Measurements from ENCODE around the gene MYO16. TPM values are rescaled to one million over a fixed set of nuclear protein-coding genes. Genes with fewer than 3 reads are reported as not detected.
A peak's percentile ranks its signal among the peaks of the same experiment; 100 is the strongest.

MYO16 gene
- total and polyA plus RNA-seq, 9 donors: 12.1 to 29.7 (median 16.4) TPM

- 40% methylated on average over 1 of the region's 7 CpGs for WGBS (ENCODE audit: insufficient coverage)
- no peak overlapping the region for H3K27ac ChIP-seq (ENCODE audit: low read length)
- DNase-seq: peak; percentile 63
- no peak overlapping the region for H3K4me3 ChIP-seq (ENCODE audit: low read length)
- no peaks in the 10 kb centered on the region for H3K4me1 ChIP-seq (ENCODE audit: control insufficient read depth, insufficient read depth, low read length)
- no peaks in the 10 kb centered on the region for H3K27me3 ChIP-seq (ENCODE audit: control insufficient read depth, insufficient read depth, low read length)
- no peaks in the 10 kb centered on the region for H3K9me3 ChIP-seq (replicated peaks; ENCODE audit: control insufficient read depth, low read depth, low read length)
- H3K36me3 ChIP-seq (ENCODE audit: control insufficient read depth, insufficient read depth, low read length): no peaks in the 10 kb centered on the region
These were observed 406.8 kb downstream of the MYO16 start for GRCh38 chr13:109036078-109036780.

GRCh38 chr13:109043636-109044035, 414.2 kb downstream of the MYO16 start:
- no peak overlapping the region for H3K4me3 ChIP-seq (ENCODE audit: low read length)
- no peaks in the 10 kb centered on the region for H3K27me3 ChIP-seq (ENCODE audit: control insufficient read depth, insufficient read depth, low read length)
- H3K27ac ChIP-seq (ENCODE audit: low read length): no peak overlapping the region
- no peaks in the 10 kb centered on the region for H3K9me3 ChIP-seq (replicated peaks; ENCODE audit: control insufficient read depth, low read depth, low read length)
- no peaks in the 10 kb centered on the region for H3K36me3 ChIP-seq (ENCODE audit: control insufficient read depth, insufficient read depth, low read length)
- 89% methylated on average over 3 of the region's 3 CpGs for WGBS (ENCODE audit: insufficient coverage)
- H3K4me1 ChIP-seq (ENCODE audit: control insufficient read depth, insufficient read depth, low read length): no peaks in the 10 kb centered on the region
- DNase-seq: no peak

GRCh38 chr13:109055850-109056249, 426.4 kb downstream of the MYO16 start:
- Histone ChIP-seq H3K27me3 (ENCODE audit: control insufficient read depth, insufficient read depth, low read length) (no peaks in the 10 kb centered on the region), H3K4me3 (ENCODE audit: low read length) (no peak overlapping the region), H3K4me1 (ENCODE audit: control insufficient read depth, insufficient read depth, low read length) (no peaks in the 10 kb centered on the region), H3K36me3 (ENCODE audit: control insufficient read depth, insufficient read depth, low read length) (no peaks in the 10 kb centered on the region), H3K27ac (ENCODE audit: low read length) (no peak overlapping the region), H3K9me3 (replicated peaks; ENCODE audit: control insufficient read depth, low read depth, low read length) (no peaks in the 10 kb centered on the region)
- no peak for DNase-seq

GRCh38 chr13:109058087-109058486, 428.7 kb downstream of the MYO16 start:
- Histone ChIP-seq H3K9me3 (replicated peaks; ENCODE audit: control insufficient read depth, low read depth, low read length) (no peaks in the 10 kb centered on the region), H3K4me1 (ENCODE audit: control insufficient read depth, insufficient read depth, low read length) (no peaks in the 10 kb centered on the region), H3K27ac (ENCODE audit: low read length) (no peak overlapping the region), H3K36me3 (ENCODE audit: control insufficient read depth, insufficient read depth, low read length) (no peaks in the 10 kb centered on the region), H3K27me3 (ENCODE audit: control insufficient read depth, insufficient read depth, low read length) (no peaks in the 10 kb centered on the region), H3K4me3 (ENCODE audit: low read length) (no peak overlapping the region)
- no peak for DNase-seq
- 100% methylated on average over 1 of the region's 5 CpGs for WGBS (ENCODE audit: insufficient coverage)

- H3K36me3 ChIP-seq (ENCODE audit: control insufficient read depth, insufficient read depth, low read length): no peaks in the 10 kb centered on the region
- no peak for DNase-seq
- H3K4me1 ChIP-seq (ENCODE audit: control insufficient read depth, insufficient read depth, low read length): no peaks in the 10 kb centered on the region
- no peaks in the 10 kb centered on the region for H3K27me3 ChIP-seq (ENCODE audit: control insufficient read depth, insufficient read depth, low read length)
- no CpG with 5 or more reads among the region's 3 CpGs for whole genome bisulfite sequencing (ENCODE audit: insufficient coverage)
- H3K27ac ChIP-seq (ENCODE audit: low read length): no peak overlapping the region
- H3K9me3 ChIP-seq (replicated peaks; ENCODE audit: control insufficient read depth, low read depth, low read length): peaks cover 4% of the 10 kb centered on the region
- no peak overlapping the region for H3K4me3 ChIP-seq (ENCODE audit: low read length)
These were observed 443.1 kb downstream of the MYO16 start for GRCh38 chr13:109072505-109072904.

GRCh38 chr13:109074436-109074835, 445.0 kb downstream of the MYO16 start:
- 80% methylated on average over 3 of the region's 6 CpGs for WGBS (ENCODE audit: insufficient coverage)
- Histone ChIP-seq H3K4me1 (ENCODE audit: control insufficient read depth, insufficient read depth, low read length) (no peaks in the 10 kb centered on the region), H3K9me3 (replicated peaks; ENCODE audit: control insufficient read depth, low read depth, low read length) (no peaks in the 10 kb centered on the region), H3K36me3 (ENCODE audit: control insufficient read depth, insufficient read depth, low read length) (no peaks in the 10 kb centered on the region), H3K4me3 (ENCODE audit: low read length) (no peak overlapping the region), H3K27me3 (ENCODE audit: control insufficient read depth, insufficient read depth, low read length) (no peaks in the 10 kb centered on the region), H3K27ac (ENCODE audit: low read length) (no peak overlapping the region)
- no peak for DNase-seq

- WGBS (ENCODE audit: insufficient coverage): 100% methylated on average over 1 of the region's 3 CpGs
- no peak for DNase-seq
- no peaks in the 10 kb centered on the region for H3K36me3 ChIP-seq (ENCODE audit: control insufficient read depth, insufficient read depth, low read length)
- no peak overlapping the region for H3K27ac ChIP-seq (ENCODE audit: low read length)
- no peak overlapping the region for H3K4me3 ChIP-seq (ENCODE audit: low read length)
- no peaks in the 10 kb centered on the region for H3K4me1 ChIP-seq (ENCODE audit: control insufficient read depth, insufficient read depth, low read length)
- no peaks in the 10 kb centered on the region for H3K9me3 ChIP-seq (replicated peaks; ENCODE audit: control insufficient read depth, low read depth, low read length)
- no peaks in the 10 kb centered on the region for H3K27me3 ChIP-seq (ENCODE audit: control insufficient read depth, insufficient read depth, low read length)
These were observed 445.4 kb downstream of the MYO16 start for GRCh38 chr13:109074853-109075252.

- Histone ChIP-seq H3K27me3 (ENCODE audit: control insufficient read depth, insufficient read depth, low read length) (no peaks in the 10 kb centered on the region), H3K4me1 (ENCODE audit: control insufficient read depth, insufficient read depth, low read length) (no peaks in the 10 kb centered on the region), H3K9me3 (replicated peaks; ENCODE audit: control insufficient read depth, low read depth, low read length) (no peaks in the 10 kb centered on the region), H3K36me3 (ENCODE audit: control insufficient read depth, insufficient read depth, low read length) (no peaks in the 10 kb centered on the region), H3K27ac (ENCODE audit: low read length) (no peak overlapping the region), H3K4me3 (ENCODE audit: low read length) (no peak overlapping the region)
- 91% methylated on average over 5 of the region's 10 CpGs for WGBS (ENCODE audit: insufficient coverage)
- DNase-seq: no peak
These were observed 458.7 kb downstream of the MYO16 start for GRCh38 chr13:109087916-109088623.

GRCh38 chr13:109088624-109088917, 459.2 kb downstream of the MYO16 start:
- Histone ChIP-seq H3K4me1 (ENCODE audit: control insufficient read depth, insufficient read depth, low read length) (no peaks in the 10 kb centered on the region), H3K4me3 (ENCODE audit: low read length) (no peak overlapping the region), H3K9me3 (replicated peaks; ENCODE audit: control insufficient read depth, low read depth, low read length) (no peaks in the 10 kb centered on the region), H3K27me3 (ENCODE audit: control insufficient read depth, insufficient read depth, low read length) (no peaks in the 10 kb centered on the region), H3K27ac (ENCODE audit: low read length) (no peak overlapping the region), H3K36me3 (ENCODE audit: control insufficient read depth, insufficient read depth, low read length) (no peaks in the 10 kb centered on the region)
- DNase-seq: no peak
- WGBS (ENCODE audit: insufficient coverage): 83% methylated on average over 22 of the region's 22 CpGs

- no peak overlapping the region for H3K4me3 ChIP-seq (ENCODE audit: low read length)
- H3K4me1 ChIP-seq (ENCODE audit: control insufficient read depth, insufficient read depth, low read length): no peaks in the 10 kb centered on the region
- no peaks in the 10 kb centered on the region for H3K36me3 ChIP-seq (ENCODE audit: control insufficient read depth, insufficient read depth, low read length)
- DNase-seq: no peak
- H3K27me3 ChIP-seq (ENCODE audit: control insufficient read depth, insufficient read depth, low read length): no peaks in the 10 kb centered on the region
- H3K27ac ChIP-seq (ENCODE audit: low read length): no peak overlapping the region
- H3K9me3 ChIP-seq (replicated peaks; ENCODE audit: control insufficient read depth, low read depth, low read length): no peaks in the 10 kb centered on the region
- WGBS (ENCODE audit: insufficient coverage): 33% methylated on average over 1 of the region's 5 CpGs
These were observed 461.4 kb downstream of the MYO16 start for GRCh38 chr13:109090796-109091195.

Measured in muscle of leg (tissue), 11 donors.